HepG2 (cell line): ENCODE results near the gene ASTN1. TPM values are rescaled to one million over a fixed set of nuclear protein-coding genes. Genes with fewer than 3 reads are reported as not detected.

Experiments
- ATAC-seq: fragments of 200-7000 bp; cut with Tn5 transposase; 3 replicates; pipeline ENCODE4 v1.9.1; 2020; ENCODE audit warnings: mild to moderate bottlenecking, moderate library complexity
- BruUV-seq: library from RNA; stranded (reverse); fragments of 400-500 nt; replicated peaks from 2 replicates; lab custom pipeline; 2021; lab: Mats Ljungman, UMichigan
- CTCF ChIA-PET: fragments of 300-600 bp; formaldehyde crosslinking; extraction: SDS; loops from one replicate; lab custom pipeline; 2021; ENCODE audit warnings: low total read pairs, inconsistent platforms, low intra/inter-chr PET ratio; lab: Yijun Ruan, JAX
- POLR2A ChIA-PET: fragments of 350-600 bp; sonication (Branson Sonifier 250); formaldehyde crosslinking; loops from one replicate; lab custom pipeline; 2020; ENCODE audit warnings: antibody characterized with exemption, inconsistent platforms; lab: Yijun Ruan, JAX
- DNase-seq: peaks from one replicate; pipeline ENCODE4 v3.0.0-alpha.2; 2015; ENCODE audit warnings: low spot score
- FAIRE-seq: peaks from 3 replicates; lab custom pipeline; 2011; peaks lifted over from hg19 to GRCh38; lab: Jason Lieb, UNC
- H2AFZ ChIP-seq: one replicate; pipeline ENCODE4 v1.6.1; 2011; ENCODE audit warnings: low read length, inconsistent platforms
- H3K27ac ChIP-seq: fragments of 300-600 bp; 3 replicates; pipeline ENCODE4 v1.8.0; 2011; ENCODE audit warnings: mixed run types, mild to moderate bottlenecking, mixed read lengths, low read length, inconsistent platforms; ENCODE audit not compliant: insufficient read depth; ENCODE audit errors: extremely low read length
- H3K27me3 ChIP-seq, 2 experiments: fragments of 200-600 bp in 1 of 2; 2 replicates in 1 of 2; 3 replicates in 1 of 2; pipeline versions ENCODE4 v1.6.0 to v1.8.0; 2011; ENCODE audit warnings: low read length in 2 of 2, mild to moderate bottlenecking in 2 of 2, moderate library complexity in 2 of 2, inconsistent platforms in 1 of 2; ENCODE audit not compliant: insufficient read depth in 2 of 2, control insufficient read depth in 1 of 2
- H3K36me3 ChIP-seq, 2 experiments: fragments of 200-600 bp in 1 of 2; replicated peaks in 1 of 2; 2 replicates in 1 of 2; 3 replicates in 1 of 2; pipeline versions ENCODE4 v1.5.1 to v1.8.0; 2011; ENCODE audit warnings: low read length in 2 of 2, inconsistent platforms in 1 of 2; ENCODE audit not compliant: insufficient read depth in 2 of 2, control insufficient read depth in 1 of 2
- H3K4me1 ChIP-seq: 2 replicates; pipeline ENCODE4 v1.5.1; 2012; ENCODE audit warnings: low read length, inconsistent platforms; ENCODE audit not compliant: insufficient read depth
- H3K4me2 ChIP-seq: 2 replicates; pipeline ENCODE4 v1.6.0; 2011; ENCODE audit warnings: low read depth, low read length, inconsistent platforms
- H3K4me3 ChIP-seq, 3 experiments: fragments of 200-600 bp in 1 of 3; sonication (generic), shearing (Covaris generic) in 1 of 3; replicated peaks in 1 of 3; 2 replicates each; pipeline ENCODE4 v1.5.1; 2011 to 2016; ENCODE audit warnings: low read length in 3 of 3, inconsistent platforms in 2 of 3, low read depth in 2 of 3, mild to moderate bottlenecking in 2 of 3, control low read depth in 1 of 3, mixed read lengths in 1 of 3; ENCODE audit not compliant: insufficient read depth in 1 of 3
- H3K79me2 ChIP-seq: one replicate; pipeline ENCODE4 v1.6.1; 2011; ENCODE audit warnings: low read length, inconsistent platforms; ENCODE audit not compliant: insufficient read depth
- H3K9ac ChIP-seq: 2 replicates; pipeline ENCODE4 v1.6.0; 2011; ENCODE audit warnings: mild to moderate bottlenecking, low read depth, low read length, inconsistent platforms; ENCODE audit not compliant: insufficient read depth
- H3K9me3 ChIP-seq: 2 replicates; pipeline ENCODE4 v1.5.1; 2012; ENCODE audit warnings: mild to moderate bottlenecking, low read length
- H4K20me1 ChIP-seq: 2 replicates; pipeline ENCODE4 v1.6.0; 2011; ENCODE audit warnings: inconsistent platforms, mild to moderate bottlenecking, low read length, moderate library complexity; ENCODE audit not compliant: insufficient read depth
- DMAP1 ChIP-seq: IDR thresholded peaks from 2 replicates; pipeline ENCODE4 v1.6.1; 2016
- MNT ChIP-seq: fragments of 450-650 bp; IDR thresholded peaks from 2 replicates; pipeline ENCODE4 v1.6.1; 2016
- RBM39 ChIP-seq: fragments of 200-400 bp; formaldehyde crosslinking; IDR thresholded peaks from one replicate; pipeline ENCODE4 v1.6.1; 2018; ENCODE audit warnings: antibody characterized with exemption, mild to moderate bottlenecking, low read depth, low read length; ENCODE audit not compliant: poor library complexity, severe bottlenecking
- SOX13 ChIP-seq, 3 experiments: fragments of 450-650 bp in 1 of 3; sonication (generic) in 1 of 3; formaldehyde crosslinking in 1 of 3; IDR thresholded peaks in 2 of 3; conservative IDR thresholded peaks in 1 of 3; 2 replicates each; pipeline versions ENCODE4 v1.5.0 to v1.6.1; 2016 to 2020; ENCODE audit warnings: antibody characterized with exemption in 1 of 3, mild to moderate bottlenecking in 1 of 3, missing compliant biosample characterization in 1 of 3, missing genetic modification reagents in 1 of 3, moderate library complexity in 1 of 3
- SYNCRIP ChIP-seq: fragments of 200-400 bp; formaldehyde crosslinking; IDR thresholded peaks from 2 replicates; pipeline ENCODE4 v1.6.1; 2018; ENCODE audit warnings: mild to moderate bottlenecking, low read depth, low read length; ENCODE audit not compliant: insufficient read depth
- ZZZ3 ChIP-seq: sonication (generic); formaldehyde crosslinking; IDR thresholded peaks from 2 replicates; pipeline ENCODE4 v1.4.0; 2020; ENCODE audit warnings: missing genetic modification reagents, mild to moderate bottlenecking, borderline replicate concordance
- WGBS: methylation state at CpG from one replicate; pipeline ENCODE4 v1.1.6; 2017; ENCODE audit warnings: low lambda C conversion rate; 5-methylcytosine and 5-hydroxymethylcytosine counted together
- in situ Hi-C: cut with HindIII; loops from 2 replicates; pipeline ENCODE4 v1.10.0; 2017; ENCODE audit warnings: low pct_unique_long_range_greater_than_20kb; ENCODE audit not compliant: extremely low pct_ligation_motif_present
- intact Hi-C: fragments of 100-400 bp; cut with micrococcal nuclease; formaldehyde crosslinking; loops from one replicate; pipeline ENCODE4 v1.10.0; 2022; ENCODE audit not compliant: unreplicated experiment
- polyA plus RNA-seq, 8 experiments: library from polyadenylated mRNA; depleted of rRNA in 3 of 8; stranded (reverse) in 7 of 8; unstranded in 1 of 8; fragments of >200 nt; fragmentation: Illumina TruSeq in 4 of 8; extraction: Trizol in 4 of 8; gene quantifications; 2 replicates each; pipeline versions ENCODE4 v1.2.1 to v1.2.3, GENCODE V29; 2011 to 2016; ENCODE audit warnings: low read depth in 4 of 8, missing spikeins in 1 of 8, mixed read lengths in 1 of 8; ENCODE audit not compliant: insufficient read depth in 1 of 8
- total RNA-seq, 5 experiments: library from RNA; depleted of rRNA; stranded (reverse); fragments of >200 nt; fragmentation: Illumina TruSeq; extraction: Trizol; gene quantifications; 2 replicates each; pipeline ENCODE4 v1.2.3, GENCODE V29; 2016; ENCODE audit warnings: low read depth in 1 of 5

The ASTN1 gene
- total and polyA plus RNA-seq, 2 of the 13 experiments (the other 11 are each of a cell fraction or from before 2014, with no cell fraction given), result not detected

- Histone ChIP-seq H3K4me2 (no peak overlapping the region), H3K79me2 (no peaks in the 10 kb centered on the region), H3K36me3 (no peaks in the 10 kb centered on the region), H3K9me3 (no peaks in the 10 kb centered on the region), H3K27ac (no peak overlapping the region), H3K4me3 (no peak overlapping the region), H3K27me3 (no peaks in the 10 kb centered on the region), H3K9ac (no peak overlapping the region), H2AFZ (no peak overlapping the region), H4K20me1 (no peaks in the 10 kb centered on the region), H3K4me1 (no peaks in the 10 kb centered on the region)
- FAIRE-seq (no peak), ATAC-seq (no peak), DNase-seq (no peak)
- CTCF ChIA-PET, result no interaction called here
- no TSS peak for BruUV-seq
- POLR2A ChIA-PET, result no interaction called here
- 4% methylated on average over 2 of the region's 2 CpGs for WGBS
- TF ChIP-seq RBM39 (no peak), DMAP1 (CRISPR knock-in tag) (no peak), SYNCRIP (no peak)
- intact Hi-C loops (no loop called here), in situ Hi-C loops (no loop called here)
Measured at GRCh38 chr1:177012342-177012925, 152.1 kb downstream of the ASTN1 start.

GRCh38 chr1:177011508-177011907, 153.0 kb downstream of the ASTN1 start:
- Histone ChIP-seq H3K4me2 (no peak overlapping the region), H3K4me3 (no peak overlapping the region), H3K4me1 (no peaks in the 10 kb centered on the region), H4K20me1 (no peaks in the 10 kb centered on the region), H3K27me3 (no peaks in the 10 kb centered on the region), H3K9me3 (no peaks in the 10 kb centered on the region), H3K36me3 (no peaks in the 10 kb centered on the region), H3K9ac (no peak overlapping the region), H3K79me2 (no peaks in the 10 kb centered on the region), H3K27ac (no peak overlapping the region), H2AFZ (no peak overlapping the region)
- intact Hi-C loops (no loop called here), in situ Hi-C loops (no loop called here)
- no peak for TF ChIP-seq SOX13 (IDR thresholded peaks at IDR 0.05)
- no peak for TF ChIP-seq SOX13 (CRISPR knock-in tag; conservative IDR thresholded peaks at IDR 0.05 in 1 of 2, IDR thresholded peaks at IDR 0.05 in 1 of 2)
- peak; percentile 83 for TF ChIP-seq MNT
- no peak for TF ChIP-seq ZZZ3 (CRISPR knock-in tag)
- WGBS, result 0% methylated on average over 1 of the region's 1 CpG
- ChIA-PET CTCF (no interaction called here), POLR2A (no interaction called here)
- DNase-seq, result no peak
- FAIRE-seq, result no peak
- no TSS peak for BruUV-seq
- ATAC-seq, result no peak
